ENCODE data around the gene NT5DC2. TPM values are rescaled to one million over a fixed set of nuclear protein-coding genes. Genes with fewer than 3 reads are reported as not detected.

The NT5DC2 gene
- total RNA-seq, 1 donor, result 68.2 TPM

GRCh38 chr3:52492059-52492458, 41.6 kb downstream of the NT5DC2 start:
- DNase-seq (ENCODE audit: low read depth), result no peak
- TF ChIP-seq CTCF (IDR thresholded peaks at IDR 0.05; ENCODE audit: insufficient read depth, low read length), result no peak
- no peak overlapping the region for H3K4me3 ChIP-seq (ENCODE audit: low read depth, low read length)

DNA sequence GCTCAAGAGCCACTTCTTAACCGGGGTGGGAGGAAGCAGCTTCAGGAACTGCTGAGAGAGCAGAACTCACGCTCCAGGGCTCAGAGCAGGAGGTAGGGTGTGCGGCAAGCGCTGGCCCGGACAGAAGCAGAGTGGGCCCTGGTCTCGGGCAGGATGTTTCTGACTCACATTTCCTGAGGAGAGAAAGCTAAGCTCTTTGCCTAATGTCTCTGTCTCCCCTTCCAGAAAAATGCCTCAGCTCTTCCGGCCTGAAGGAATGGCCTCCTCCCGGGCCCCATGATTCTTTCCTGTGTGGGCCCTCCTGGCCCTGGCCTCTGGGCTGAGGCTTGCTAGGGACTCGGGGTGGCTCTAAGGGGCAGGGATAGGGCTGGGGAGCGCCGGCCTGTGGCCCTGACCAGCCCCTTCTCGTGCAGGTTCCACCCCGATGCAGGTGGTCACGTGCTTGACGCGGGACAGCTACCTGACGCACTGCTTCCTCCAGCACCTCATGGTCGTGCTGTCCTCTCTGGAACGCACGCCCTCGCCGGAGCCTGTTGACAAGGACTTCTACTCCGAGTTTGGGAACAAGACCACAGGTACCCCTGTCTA, 42.6 kb downstream of the NT5DC2 start:
- no peak for TF ChIP-seq CTCF (IDR thresholded peaks at IDR 0.05; ENCODE audit: insufficient read depth, low read length)
- H3K4me3 ChIP-seq (ENCODE audit: low read depth, low read length), result no peak overlapping the region
- DNase-seq (ENCODE audit: low read depth), result no peak

DNA sequence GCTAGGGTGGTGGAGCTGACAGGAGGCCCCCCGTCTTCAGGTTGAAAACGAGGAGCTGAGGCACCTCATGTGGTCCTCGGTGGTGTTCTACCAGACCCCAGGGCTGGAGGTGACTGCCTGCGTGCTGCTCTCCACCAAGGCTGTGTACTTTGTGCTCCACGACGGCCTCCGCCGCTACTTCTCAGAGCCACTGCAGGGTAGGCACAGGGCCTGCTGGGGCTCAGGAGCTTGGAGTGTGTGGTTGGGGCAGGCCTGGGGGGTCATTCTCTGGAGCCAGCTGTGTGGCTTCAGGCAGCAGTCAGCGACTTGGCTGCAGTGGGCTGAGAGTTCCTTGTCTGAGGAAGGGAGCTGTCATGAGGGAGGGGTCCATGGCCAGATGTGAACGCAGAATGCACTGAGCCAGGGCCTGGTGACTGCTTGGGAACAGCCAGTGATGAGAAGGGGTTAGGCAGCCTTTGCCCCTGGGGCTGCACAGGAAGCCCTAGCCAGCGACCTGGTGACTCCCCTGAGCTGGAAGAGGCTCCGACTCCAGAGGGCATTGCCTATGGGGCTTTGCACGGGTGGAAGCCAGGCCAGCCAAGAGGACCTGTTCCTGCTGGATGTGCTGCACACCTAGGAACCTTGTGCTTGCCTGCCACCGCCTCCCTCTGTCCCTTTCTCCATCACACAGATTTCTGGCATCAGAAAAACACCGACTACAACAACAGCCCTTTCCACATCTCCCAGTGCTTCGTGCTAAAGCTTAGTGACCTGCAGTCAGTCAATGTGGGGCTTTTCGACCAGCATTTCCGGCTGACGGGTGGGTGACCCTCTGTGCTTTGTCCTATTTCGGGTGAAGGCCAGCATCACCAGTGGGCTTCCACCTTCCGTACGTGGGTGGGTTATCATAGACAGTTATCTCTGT, 43.4 kb downstream of the NT5DC2 start:
- DNase-seq (ENCODE audit: low read depth), result no peak
- H3K4me3 ChIP-seq (ENCODE audit: low read depth, low read length), result no peak overlapping the region
- no peak for TF ChIP-seq CTCF (IDR thresholded peaks at IDR 0.05; ENCODE audit: insufficient read depth, low read length)

GRCh38 chr3:52489453-52489852, 44.2 kb downstream of the NT5DC2 start:
- no peak overlapping the region for H3K4me3 ChIP-seq (ENCODE audit: low read depth, low read length)
- no peak for TF ChIP-seq CTCF (IDR thresholded peaks at IDR 0.05; ENCODE audit: insufficient read depth, low read length)
- no peak for DNase-seq (ENCODE audit: low read depth)

- DNase-seq (ENCODE audit: low read depth), result no peak
- no peak overlapping the region for H3K4me3 ChIP-seq (ENCODE audit: low read depth, low read length)
- no peak for TF ChIP-seq CTCF (IDR thresholded peaks at IDR 0.05; ENCODE audit: insufficient read depth, low read length)
Observed at GRCh38 chr3:52488746-52489145, 44.9 kb downstream of the NT5DC2 start.

DNA sequence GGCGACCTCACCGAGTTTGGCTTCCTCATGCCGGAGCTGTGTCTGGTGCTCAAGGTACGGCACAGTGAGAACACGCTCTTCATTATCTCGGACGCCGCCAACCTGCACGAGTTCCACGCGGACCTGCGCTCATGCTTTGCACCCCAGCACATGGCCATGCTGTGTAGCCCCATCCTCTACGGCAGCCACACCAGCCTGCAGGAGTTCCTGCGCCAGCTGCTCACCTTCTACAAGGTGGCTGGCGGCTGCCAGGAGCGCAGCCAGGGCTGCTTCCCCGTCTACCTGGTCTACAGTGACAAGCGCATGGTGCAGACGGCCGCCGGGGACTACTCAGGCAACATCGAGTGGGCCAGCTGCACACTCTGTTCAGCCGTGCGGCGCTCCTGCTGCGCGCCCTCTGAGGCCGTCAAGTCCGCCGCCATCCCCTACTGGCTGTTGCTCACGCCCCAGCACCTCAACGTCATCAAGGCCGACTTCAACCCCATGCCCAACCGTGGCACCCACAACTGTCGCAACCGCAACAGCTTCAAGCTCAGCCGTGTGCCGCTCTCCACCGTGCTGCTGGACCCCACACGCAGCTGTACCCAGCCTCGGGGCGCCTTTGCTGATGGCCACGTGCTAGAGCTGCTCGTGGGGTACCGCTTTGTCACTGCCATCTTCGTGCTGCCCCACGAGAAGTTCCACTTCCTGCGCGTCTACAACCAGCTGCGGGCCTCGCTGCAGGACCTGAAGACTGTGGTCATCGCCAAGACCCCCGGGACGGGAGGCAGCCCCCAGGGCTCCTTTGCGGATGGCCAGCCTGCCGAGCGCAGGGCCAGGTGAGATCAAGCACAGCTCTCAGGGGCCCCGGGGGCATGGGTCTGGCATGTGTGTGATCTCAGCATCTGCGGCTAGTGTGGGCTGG, 45.6 kb downstream of the NT5DC2 start:
- no peak overlapping the region for H3K4me3 ChIP-seq (ENCODE audit: low read depth, low read length)
- DNase-seq (ENCODE audit: low read depth), result no peak
- no peak for TF ChIP-seq CTCF (IDR thresholded peaks at IDR 0.05; ENCODE audit: insufficient read depth, low read length)
